ENCODE measurements around the gene PSMF1.
"Not testable (repeated sequence)": the region's sequence is repeated elsewhere in the genome, so short reads cannot be mapped to it uniquely, and the experiment has no call there.

PSMF1 gene

GRCh38 chr20:1122388-1123315 is 4.2 kb downstream of the PSMF1 start:
- no peak for DNase-seq

- DNase-seq = no peak
Observed at GRCh38 chr20:1123666-1124065, 5.3 kb downstream of the PSMF1 start.

- DNase-seq = no peak
Observed at GRCh38 chr20:1124421-1124820, 6.0 kb downstream of the PSMF1 start.

DNA sequence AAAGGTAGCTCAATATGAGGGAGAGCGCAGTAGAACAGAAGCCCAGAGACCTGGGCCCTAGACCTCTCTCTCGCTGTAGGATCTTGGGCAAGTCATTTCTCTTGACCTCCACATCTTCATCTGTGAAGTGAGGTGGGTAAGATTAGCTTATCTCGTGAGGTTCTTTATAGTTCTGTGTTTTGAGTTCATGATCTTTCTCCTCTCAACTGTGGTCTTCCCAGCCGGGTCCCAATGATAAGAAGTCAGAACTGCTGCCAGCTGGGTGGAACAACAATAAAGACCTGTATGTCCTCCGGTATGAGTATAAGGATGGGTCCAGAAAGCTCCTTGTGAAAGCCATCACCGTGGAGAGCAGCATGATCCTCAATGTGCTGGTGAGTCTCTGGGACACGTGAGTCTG is 6.9 kb downstream of the PSMF1 start:
- no peak for DNase-seq

DNA sequence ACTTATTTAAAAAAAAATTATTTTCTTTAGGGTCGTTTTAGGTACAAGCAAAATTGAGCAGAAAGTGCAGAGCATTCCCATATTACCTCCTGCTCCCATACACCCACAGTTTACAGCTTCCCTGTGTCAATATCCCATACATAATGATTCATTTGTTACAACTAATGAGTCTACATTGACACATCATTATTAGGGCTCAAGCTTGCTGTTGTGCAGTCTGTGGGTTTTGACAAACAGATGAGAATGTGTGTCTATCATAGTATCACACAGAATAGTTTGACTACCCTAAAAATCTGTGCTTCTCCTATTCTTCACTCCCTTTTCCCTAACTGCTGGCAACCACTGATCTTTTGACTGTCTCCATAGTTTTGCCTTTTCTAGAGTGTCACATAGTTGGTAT is 9.4 kb downstream of the PSMF1 start:
- DNase-seq = no peak

DNA sequence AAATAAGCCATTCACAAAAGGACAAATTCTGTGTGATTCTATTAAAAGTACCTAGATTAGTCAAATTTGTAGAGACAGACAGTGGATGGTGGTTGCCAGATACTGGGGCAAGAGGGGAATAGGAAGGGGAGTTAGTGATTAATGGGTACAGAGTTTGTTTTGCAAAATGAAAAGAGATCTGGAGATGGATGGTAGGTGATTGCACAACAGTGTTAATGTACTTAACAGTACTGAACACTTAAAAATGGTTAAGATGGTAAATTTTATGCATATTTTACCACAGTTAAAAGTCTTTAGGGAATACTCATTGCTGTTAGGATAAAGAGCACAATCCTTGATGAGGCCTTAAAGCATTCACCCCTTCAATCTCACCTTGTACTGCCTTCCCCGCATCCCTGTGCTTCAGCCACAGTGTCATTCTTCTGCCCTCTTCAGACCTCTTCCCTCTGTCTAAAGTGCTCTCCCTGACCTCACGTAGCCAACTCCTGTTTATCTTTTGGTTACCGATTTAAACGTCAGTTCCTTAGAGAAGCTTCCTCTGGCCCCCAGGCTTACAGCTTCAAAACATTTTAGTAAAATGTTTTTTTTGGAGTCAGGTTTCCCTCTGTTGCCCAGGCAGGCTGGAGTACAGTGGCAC is 11.8 kb downstream of the PSMF1 start:
- no peak for DNase-seq

GRCh38 chr20:1130847-1131246 is 12.4 kb downstream of the PSMF1 start:
- no peak for DNase-seq

- no peak for DNase-seq
Observed at GRCh38 chr20:1131354-1131753, 13.0 kb downstream of the PSMF1 start.

GRCh38 chr20:1134355-1134754 is 16.0 kb downstream of the PSMF1 start:
- DNase-seq = no peak

DNA sequence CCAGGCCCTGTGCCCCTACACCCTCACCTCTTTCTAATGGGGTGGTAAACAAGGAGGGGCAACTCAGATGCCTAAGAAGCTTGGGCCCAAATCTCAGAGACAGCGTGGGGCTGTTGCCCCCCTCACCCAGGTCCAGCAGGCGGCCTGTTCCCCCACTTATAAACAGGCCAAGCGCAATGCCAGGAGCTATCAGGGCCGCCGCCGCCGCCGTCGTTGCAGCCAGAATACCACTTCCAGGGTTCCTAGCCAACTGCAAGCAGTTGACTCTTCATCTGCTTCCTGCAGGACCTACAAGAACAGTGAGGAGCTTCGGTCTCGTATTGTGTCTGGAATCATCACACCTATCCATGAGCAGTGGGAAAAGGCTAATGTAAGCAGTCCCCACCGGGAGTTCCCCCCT is 16.4 kb downstream of the PSMF1 start:
- no peak for DNase-seq

DNA sequence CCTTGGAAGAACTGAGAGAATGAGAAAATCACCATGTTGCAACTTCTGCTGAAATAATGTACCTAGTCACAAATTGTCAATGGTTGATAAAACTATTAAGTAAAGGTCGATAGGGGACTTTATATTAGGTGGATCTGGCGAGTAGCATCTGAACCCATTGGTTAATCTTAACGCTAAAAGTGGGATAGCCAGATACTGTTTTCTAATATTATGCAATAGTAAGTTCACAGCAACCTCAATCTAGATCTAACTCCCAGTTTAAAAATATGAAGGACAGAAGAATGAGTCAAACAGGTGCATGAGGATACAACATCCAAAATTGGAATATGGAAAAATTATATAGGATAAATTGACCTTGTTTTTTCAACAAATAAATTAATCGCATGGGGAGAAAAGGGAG is 18.8 kb downstream of the PSMF1 start:
- DNase-seq = no peak

- DNase-seq = no peak
Observed at GRCh38 chr20:1144401-1145172, 26.2 kb downstream of the PSMF1 start.

DNA sequence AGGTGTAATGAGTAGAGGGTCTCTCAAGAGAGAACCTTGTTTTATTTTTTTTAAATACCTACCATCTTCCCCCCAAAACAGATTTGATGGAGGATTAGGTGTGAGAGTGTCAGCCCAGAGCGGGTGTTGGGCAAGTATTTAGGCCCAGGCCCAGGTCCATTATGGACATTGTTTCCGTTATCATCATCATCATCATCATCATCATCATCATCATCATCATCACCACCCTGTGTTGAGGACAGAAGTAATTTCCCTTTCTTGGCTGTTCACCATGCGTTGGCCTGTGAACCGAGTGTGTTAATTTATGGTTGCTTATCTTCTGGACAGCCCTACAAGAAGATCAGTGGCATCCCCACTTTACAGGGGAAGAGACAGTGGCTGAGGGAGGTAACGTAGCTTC is 28.6 kb downstream of the PSMF1 start:
- no peak for DNase-seq

- not testable (repeated sequence) for DNase-seq
Observed at GRCh38 chr20:1149812-1150211, 31.4 kb downstream of the PSMF1 start.

- DNase-seq = no peak
Observed at GRCh38 chr20:1150218-1150617, 31.8 kb downstream of the PSMF1 start.

DNA sequence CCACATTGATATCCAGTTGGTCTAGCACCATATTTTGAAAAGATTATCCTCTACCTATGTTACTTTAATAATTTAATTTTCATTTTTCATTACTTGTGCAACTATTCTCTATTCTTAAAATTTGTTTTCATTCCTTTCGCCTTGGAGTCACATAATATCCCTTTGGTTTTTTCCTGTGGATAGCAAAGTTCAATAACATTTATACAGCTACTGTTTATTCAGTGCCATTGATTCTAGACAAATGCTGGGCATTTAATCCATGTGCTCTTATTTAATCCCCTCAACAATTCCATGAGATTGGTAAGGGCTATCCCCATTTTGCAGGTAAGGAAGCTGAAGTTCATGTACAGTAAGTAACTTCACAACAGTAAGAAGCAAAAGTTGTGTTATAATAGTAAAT is 32.6 kb downstream of the PSMF1 start:
- DNase-seq = no peak

DNA sequence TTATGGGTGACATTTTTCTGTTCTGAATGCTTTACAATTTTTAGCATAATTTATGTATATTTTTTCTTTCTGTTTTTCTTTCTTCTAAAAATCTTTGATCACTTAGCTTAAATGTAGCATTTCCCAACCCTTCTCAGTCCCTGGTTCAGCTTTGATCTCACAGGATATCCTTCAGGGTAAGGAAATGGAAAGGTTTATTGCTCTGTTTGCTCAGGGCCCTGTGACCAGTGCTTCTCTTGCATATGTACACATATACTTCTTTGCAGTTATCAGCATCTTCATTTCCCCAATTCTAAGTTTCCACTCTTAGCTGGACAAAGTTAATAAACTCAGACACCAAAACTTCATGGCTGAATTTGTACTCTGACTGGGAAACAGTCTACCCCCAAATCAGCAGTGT is 35.8 kb downstream of the PSMF1 start:
- DNase-seq = no peak

DNA sequence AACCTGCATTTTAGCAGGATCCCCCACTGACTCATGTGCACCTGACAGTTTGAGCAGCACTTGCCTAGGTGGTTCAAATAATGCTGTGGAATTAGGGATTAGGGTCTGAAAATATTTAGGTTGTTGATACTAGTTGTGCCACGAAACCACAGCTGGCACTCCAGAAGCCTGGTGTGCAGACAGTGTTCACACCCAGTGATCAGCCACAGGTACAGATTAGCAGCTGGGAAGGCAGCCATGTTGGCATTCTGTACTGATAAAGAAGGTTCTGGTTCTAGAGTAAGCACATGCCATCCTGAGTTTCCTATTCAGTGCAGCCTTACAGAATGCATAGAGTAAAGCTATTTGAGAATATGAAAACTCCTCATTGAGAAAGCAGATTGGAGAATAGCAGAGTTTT is 36.3 kb downstream of the PSMF1 start:
- no peak for DNase-seq

- DNase-seq = no peak
Observed at GRCh38 chr20:1155342-1155741, 36.9 kb downstream of the PSMF1 start.

GRCh38 chr20:1160496-1160895 is 42.1 kb downstream of the PSMF1 start:
- no peak for DNase-seq

DNA sequence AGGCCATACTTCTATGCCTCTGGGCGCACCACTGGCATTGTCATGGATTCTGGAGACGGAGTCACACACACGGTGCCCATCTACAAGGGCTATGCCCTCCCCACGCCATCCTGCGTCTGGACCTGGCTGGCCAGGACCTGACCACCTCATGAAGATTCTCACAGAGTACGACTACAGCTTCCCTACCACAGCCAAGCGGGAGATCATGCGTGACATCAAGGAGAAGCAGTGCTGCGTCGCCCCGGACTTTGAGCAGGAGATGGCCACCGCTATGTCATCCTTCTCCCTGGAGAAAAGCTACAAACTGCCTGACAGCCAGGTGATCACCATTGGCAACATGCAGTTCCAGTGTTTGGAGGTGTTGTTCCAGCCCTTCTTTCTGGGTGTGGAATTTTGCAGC is 42.6 kb downstream of the PSMF1 start:
- DNase-seq = no peak

GRCh38 chr20:1163105-1163504 is 44.7 kb downstream of the PSMF1 start:
- DNase-seq = no peak

- DNase-seq = no peak
Observed at GRCh38 chr20:1163653-1164052, 45.3 kb downstream of the PSMF1 start.

DNA sequence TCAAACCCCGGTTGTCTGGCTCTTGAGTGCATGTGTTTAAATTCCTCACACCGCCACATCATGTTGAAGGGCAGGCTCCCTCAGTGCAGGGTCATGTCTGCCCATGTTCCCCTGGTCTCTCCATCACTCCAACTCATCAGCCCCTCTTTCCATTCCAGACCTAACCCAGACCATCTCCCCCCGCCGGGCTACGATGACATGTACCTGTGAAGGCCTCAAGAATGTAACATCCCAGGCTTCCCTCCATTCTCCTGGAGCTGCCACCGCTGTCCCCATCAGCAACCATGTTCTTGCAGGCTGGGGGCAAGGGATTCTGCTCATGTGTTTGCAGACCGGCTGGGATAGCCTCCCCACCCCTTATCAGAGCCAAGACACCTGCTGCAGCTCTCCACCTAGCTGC is 46.5 kb downstream of the PSMF1 start:
- DNase-seq = no peak

All from NCI-H2171 (cell line).